HepG2 (cell line): Measurements from ENCODE around the gene KDM4D. TPM values are rescaled to one million over a fixed set of nuclear protein-coding genes. Genes with fewer than 3 reads are reported as not detected.
"Not testable (repeated sequence)": the region's sequence is repeated elsewhere in the genome, so short reads cannot be mapped to it uniquely, and the experiment has no call there.

Experiments used
- ATAC-seq: fragments of 200-7000 bp; cut with Tn5 transposase; 3 replicates; pipeline ENCODE4 v1.9.1; 2020; ENCODE audit warnings: mild to moderate bottlenecking, moderate library complexity
- BruUV-seq: library from RNA; stranded (reverse); fragments of 400-500 nt; replicated peaks from 2 replicates; lab custom pipeline; 2021; lab: Mats Ljungman, UMichigan
- CTCF ChIA-PET: fragments of 300-600 bp; formaldehyde crosslinking; extraction: SDS; loops from one replicate; lab custom pipeline; 2021; ENCODE audit warnings: low total read pairs, inconsistent platforms, low intra/inter-chr PET ratio; lab: Yijun Ruan, JAX
- POLR2A ChIA-PET: fragments of 350-600 bp; sonication (Branson Sonifier 250); formaldehyde crosslinking; loops from one replicate; lab custom pipeline; 2020; ENCODE audit warnings: antibody characterized with exemption, inconsistent platforms; lab: Yijun Ruan, JAX
- DNase-seq: peaks from one replicate; pipeline ENCODE4 v3.0.0-alpha.2; 2015; ENCODE audit warnings: low spot score
- FAIRE-seq: peaks from 3 replicates; lab custom pipeline; 2011; peaks lifted over from hg19 to GRCh38; lab: Jason Lieb, UNC
- H2AFZ ChIP-seq: one replicate; pipeline ENCODE4 v1.6.1; 2011; ENCODE audit warnings: low read length, inconsistent platforms
- H3K27ac ChIP-seq: fragments of 300-600 bp; 3 replicates; pipeline ENCODE4 v1.8.0; 2011; ENCODE audit warnings: mixed run types, mild to moderate bottlenecking, mixed read lengths, low read length, inconsistent platforms; ENCODE audit not compliant: insufficient read depth; ENCODE audit errors: extremely low read length
- H3K27me3 ChIP-seq, 2 experiments: fragments of 200-600 bp in 1 of 2; 2 replicates in 1 of 2; 3 replicates in 1 of 2; pipeline versions ENCODE4 v1.6.0 to v1.8.0; 2011; ENCODE audit warnings: low read length in 2 of 2, mild to moderate bottlenecking in 2 of 2, moderate library complexity in 2 of 2, inconsistent platforms in 1 of 2; ENCODE audit not compliant: insufficient read depth in 2 of 2, control insufficient read depth in 1 of 2
- H3K36me3 ChIP-seq, 2 experiments: fragments of 200-600 bp in 1 of 2; replicated peaks in 1 of 2; 2 replicates in 1 of 2; 3 replicates in 1 of 2; pipeline versions ENCODE4 v1.5.1 to v1.8.0; 2011; ENCODE audit warnings: low read length in 2 of 2, inconsistent platforms in 1 of 2; ENCODE audit not compliant: insufficient read depth in 2 of 2, control insufficient read depth in 1 of 2
- H3K4me1 ChIP-seq: 2 replicates; pipeline ENCODE4 v1.5.1; 2012; ENCODE audit warnings: low read length, inconsistent platforms; ENCODE audit not compliant: insufficient read depth
- H3K4me2 ChIP-seq: 2 replicates; pipeline ENCODE4 v1.6.0; 2011; ENCODE audit warnings: low read depth, low read length, inconsistent platforms
- H3K4me3 ChIP-seq, 3 experiments: fragments of 200-600 bp in 1 of 3; sonication (generic), shearing (Covaris generic) in 1 of 3; replicated peaks in 1 of 3; 2 replicates each; pipeline ENCODE4 v1.5.1; 2011 to 2016; ENCODE audit warnings: low read length in 3 of 3, inconsistent platforms in 2 of 3, low read depth in 2 of 3, mild to moderate bottlenecking in 2 of 3, control low read depth in 1 of 3, mixed read lengths in 1 of 3; ENCODE audit not compliant: insufficient read depth in 1 of 3
- H3K79me2 ChIP-seq: one replicate; pipeline ENCODE4 v1.6.1; 2011; ENCODE audit warnings: low read length, inconsistent platforms; ENCODE audit not compliant: insufficient read depth
- H3K9ac ChIP-seq: 2 replicates; pipeline ENCODE4 v1.6.0; 2011; ENCODE audit warnings: mild to moderate bottlenecking, low read depth, low read length, inconsistent platforms; ENCODE audit not compliant: insufficient read depth
- H3K9me3 ChIP-seq: 2 replicates; pipeline ENCODE4 v1.5.1; 2012; ENCODE audit warnings: mild to moderate bottlenecking, low read length
- H4K20me1 ChIP-seq: 2 replicates; pipeline ENCODE4 v1.6.0; 2011; ENCODE audit warnings: inconsistent platforms, mild to moderate bottlenecking, low read length, moderate library complexity; ENCODE audit not compliant: insufficient read depth
- GLI4 ChIP-seq: sonication (generic); formaldehyde crosslinking; IDR thresholded peaks from 2 replicates; pipeline ENCODE4 v1.5.1; 2020; ENCODE audit warnings: missing genetic modification reagents, mild to moderate bottlenecking, moderate library complexity, borderline replicate concordance
- PAWR ChIP-seq: sonication (generic); formaldehyde crosslinking; IDR thresholded peaks from 2 replicates; pipeline ENCODE4 v1.4.0; 2020; ENCODE audit warnings: missing genetic modification reagents, mild to moderate bottlenecking, borderline replicate concordance
- TAF15 ChIP-seq: fragments of 200-400 bp; formaldehyde crosslinking; IDR thresholded peaks from one replicate; pipeline ENCODE4 v1.6.1; 2018; ENCODE audit warnings: mild to moderate bottlenecking, low read depth, low read length; ENCODE audit not compliant: poor library complexity, severe bottlenecking
- ZFP91 ChIP-seq: sonication (generic); formaldehyde crosslinking; IDR thresholded peaks from 2 replicates; pipeline ENCODE4 v1.9.0; 2022; ENCODE audit warnings: missing genetic modification reagents, mild to moderate bottlenecking, borderline replicate concordance
- WGBS: methylation state at CpG from one replicate; pipeline ENCODE4 v1.1.6; 2017; ENCODE audit warnings: low lambda C conversion rate; 5-methylcytosine and 5-hydroxymethylcytosine counted together
- in situ Hi-C: cut with HindIII; loops from 2 replicates; pipeline ENCODE4 v1.10.0; 2017; ENCODE audit warnings: low pct_unique_long_range_greater_than_20kb; ENCODE audit not compliant: extremely low pct_ligation_motif_present
- intact Hi-C: fragments of 100-400 bp; cut with micrococcal nuclease; formaldehyde crosslinking; loops from one replicate; pipeline ENCODE4 v1.10.0; 2022; ENCODE audit not compliant: unreplicated experiment
- polyA plus RNA-seq, 8 experiments: library from polyadenylated mRNA; depleted of rRNA in 3 of 8; stranded (reverse) in 7 of 8; unstranded in 1 of 8; fragments of >200 nt; fragmentation: Illumina TruSeq in 4 of 8; extraction: Trizol in 4 of 8; gene quantifications; 2 replicates each; pipeline versions ENCODE4 v1.2.1 to v1.2.3, GENCODE V29; 2011 to 2016; ENCODE audit warnings: low read depth in 4 of 8, missing spikeins in 1 of 8, mixed read lengths in 1 of 8; ENCODE audit not compliant: insufficient read depth in 1 of 8
- total RNA-seq, 5 experiments: library from RNA; depleted of rRNA; stranded (reverse); fragments of >200 nt; fragmentation: Illumina TruSeq; extraction: Trizol; gene quantifications; 2 replicates each; pipeline ENCODE4 v1.2.3, GENCODE V29; 2016; ENCODE audit warnings: low read depth in 1 of 5
- TF ChIP-seq, protein P1 (sequence below): sonication (generic); formaldehyde crosslinking; IDR thresholded peaks from 2 replicates; pipeline ENCODE4 v1.4.0; 2020; ENCODE audit warnings: mild to moderate bottlenecking, missing genetic modification reagents

The KDM4D gene
- total and polyA plus RNA-seq, 2 of the 13 experiments (the other 11 are each of a cell fraction or from before 2014, with no cell fraction given): 0.96 to 1.3 TPM

- CTCF ChIA-PET, POLR2A ChIA-PET, H3K4me3 ChIP-seq, H3K4me1 ChIP-seq, FAIRE-seq, H4K20me1 ChIP-seq, DNase-seq, H3K79me2 ChIP-seq, H3K36me3 ChIP-seq, H3K27me3 ChIP-seq, H3K9me3 ChIP-seq, H3K4me2 ChIP-seq, H2AFZ ChIP-seq, intact Hi-C loops, ATAC-seq, BruUV-seq, H3K9ac ChIP-seq, in situ Hi-C loops, H3K27ac ChIP-seq: not testable (repeated sequence)
- 10% methylated on average over 5 of the region's 5 CpGs for whole genome bisulfite sequencing
Observed at GRCh38 chr11:95021468-95021867, 48.0 kb downstream of the KDM4D start.

- Histone ChIP-seq H3K36me3 (no peaks in the 10 kb centered on the region), H3K4me3 (no peak within 1 kb of the TSS), H3K9me3 (no peaks in the 10 kb centered on the region), H3K27me3 (peaks cover 0 to 2% of the 10 kb centered on the region in 2 experiments; a peak in 1 of 5 replicates), H4K20me1 (no peaks in the 10 kb centered on the region), H2AFZ (no peak within 1 kb of the TSS)
- no peak for DNase-seq
- no TSS peak for BruUV-seq
- intact Hi-C loops: no loop called here
- 0% methylated on average over 1 of the region's 1 CpG for WGBS
- no peak for FAIRE-seq
- in situ Hi-C loops: no loop called here
- TF ChIP-seq PAWR (CRISPR knock-in tag): no peak
- no peak for TF ChIP-seq ZFP91 (CRISPR knock-in tag)
- TF ChIP-seq GLI4 (CRISPR knock-in tag): no peak
- TF ChIP-seq, protein P1, sequence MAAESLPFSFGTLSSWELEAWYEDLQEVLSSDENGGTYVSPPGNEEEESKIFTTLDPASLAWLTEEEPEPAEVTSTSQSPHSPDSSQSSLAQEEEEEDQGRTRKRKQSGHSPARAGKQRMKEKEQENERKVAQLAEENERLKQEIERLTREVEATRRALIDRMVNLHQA (CRISPR knock-in tag): no peak
- TF ChIP-seq TAF15: no peak
- TF ChIP-seq, all 625 proteins: peak for 0
- no peak for ATAC-seq
- Histone ChIP-seq H3K4me1 (no peaks in the 10 kb centered on the region), H3K27ac (no peak within 1 kb of the TSS), H3K4me2 (no peak within 1 kb of the TSS), H3K79me2 (no peaks in the 10 kb centered on the region), H3K9ac (no peak within 1 kb of the TSS)
- ChIA-PET CTCF (no interaction called here), POLR2A (no interaction called here)
Observed at GRCh38 chr11:95024958-95025357, 51.4 kb downstream of the KDM4D start, which contains the start of gene KDM4E. TSS of gene KDM4E (plus strand) at chr11:95025258. CDS start at chr11:95025558, 300 bp downstream.

DNA sequence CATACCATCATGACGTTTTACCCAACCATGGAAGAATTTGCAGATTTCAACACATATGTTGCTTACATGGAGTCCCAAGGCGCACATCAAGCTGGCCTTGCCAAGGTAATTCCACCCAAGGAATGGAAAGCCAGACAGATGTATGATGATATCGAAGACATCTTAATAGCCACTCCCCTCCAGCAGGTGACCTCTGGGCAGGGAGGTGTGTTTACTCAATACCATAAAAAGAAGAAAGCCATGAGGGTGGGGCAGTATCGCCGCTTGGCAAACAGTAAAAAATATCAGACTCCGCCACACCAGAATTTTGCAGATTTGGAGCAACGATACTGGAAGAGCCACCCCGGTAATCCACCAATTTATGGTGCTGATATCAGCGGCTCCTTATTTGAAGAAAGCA, 52.1 kb downstream of the KDM4D start:
- FAIRE-seq, POLR2A ChIA-PET, H3K4me1 ChIP-seq, in situ Hi-C loops, H3K9ac ChIP-seq, intact Hi-C loops, H3K4me3 ChIP-seq, BruUV-seq, DNase-seq, H3K4me2 ChIP-seq, H3K27me3 ChIP-seq, H3K9me3 ChIP-seq, ATAC-seq, H3K36me3 ChIP-seq, H3K79me2 ChIP-seq, CTCF ChIA-PET, H4K20me1 ChIP-seq, H3K27ac ChIP-seq, H2AFZ ChIP-seq: not testable (repeated sequence)
- 46% methylated on average over 6 of the region's 9 CpGs for WGBS
